SK-N-MC (cell line): ENCODE measurements around the gene NMS.

Experiments
- EZH2 ChIP-seq: fragments of 200-600 bp; sonication (generic); IDR thresholded peaks from one replicate; pipeline ENCODE4 v1.6.1; 2017; ENCODE audit warnings: antibody characterized with exemption
- POLR2AphosphoS5 ChIP-seq: IDR thresholded peaks from 2 replicates; pipeline ENCODE4 v1.6.1; 2012; ENCODE audit warnings: mild to moderate bottlenecking, low read depth, low read length, borderline replicate concordance

DNA sequence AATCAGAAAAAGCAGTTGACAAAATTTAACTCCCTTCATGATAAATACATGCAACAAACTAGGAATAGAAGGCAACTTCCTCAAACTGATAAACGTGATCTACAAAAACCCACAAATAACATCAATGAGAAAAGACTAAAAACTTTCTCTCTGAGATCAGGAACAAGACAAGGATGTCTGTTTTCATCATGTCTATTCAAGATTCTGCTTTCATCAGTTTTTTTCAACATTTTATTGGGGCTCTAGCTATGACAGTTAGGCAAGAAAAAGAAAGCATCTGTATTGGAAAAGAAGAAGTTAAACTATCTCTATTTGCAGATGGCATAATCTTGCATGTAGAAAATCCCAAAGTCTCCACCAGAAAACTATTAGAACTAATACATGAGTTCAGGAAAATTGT, 40.6 kb upstream of the NMS start:
- TF ChIP-seq POLR2AphosphoS5, result no peak
- TF ChIP-seq EZH2, result no peak
